ENCODE measurements around the gene CLCNKB. TPM values are rescaled to one million over a fixed set of nuclear protein-coding genes. Genes with fewer than 3 reads are reported as not detected.
A peak's percentile ranks its signal among the peaks of the same experiment; 100 is the strongest.

The CLCNKB gene
- total RNA-seq, 1 experiment from 2014 or later: 1.1 TPM

- H3K79me2 ChIP-seq (ENCODE audit: low read depth): no peaks in the 10 kb centered on the region
- H3K4me1 ChIP-seq (replicated peaks; ENCODE audit: insufficient read depth): peaks cover 68% of the 10 kb centered on the region
- BruUV-seq (replicated peaks): no TSS peak
- no peaks in the 10 kb centered on the region for H3K36me3 ChIP-seq (ENCODE audit: low read depth)
- no peak for DNase-seq
- H3K27me3 ChIP-seq (ENCODE audit: insufficient read depth, low read depth): no peaks in the 10 kb centered on the region
- ChIA-PET CTCF (interaction anchor here (0.6 to 0.7 kb wide), 2 partner anchors 112 to 164 kb away, joined by 3 to 5 read pairs; no protein-coding TSS in a partner anchor), POLR2A (ENCODE audit: unreplicated experiment) (no interaction called here)
- no peak overlapping the region for H3K4me3 ChIP-seq
- no peaks in the 10 kb centered on the region for H3K9me3 ChIP-seq (ENCODE audit: insufficient read depth, low read depth)
- H4K20me1 ChIP-seq (ENCODE audit: insufficient read depth): no peaks in the 10 kb centered on the region
- H3K27ac ChIP-seq: no peak overlapping the region
- no peak for TF ChIP-seq CTCF (conservative IDR thresholded peaks at IDR 0.05)
- no peak for TF ChIP-seq EZH2 (IDR thresholded peaks at IDR 0.05; ENCODE audit: low read depth)
- no peak overlapping the region for H3K4me2 ChIP-seq
- intact Hi-C loops (cut with micrococcal nuclease; ENCODE audit: unreplicated experiment): no loop called here
- H3K9me2 ChIP-seq (ENCODE audit: insufficient read depth): no peaks in the 10 kb centered on the region
- H3F3A ChIP-seq (ENCODE audit: insufficient read depth, low read depth): peaks cover 34% of the 10 kb centered on the region
- H2AFZ ChIP-seq: no peak overlapping the region
These were observed 37.0 kb downstream of the CLCNKB start for GRCh38 chr1:16080422-16081150.

DNA sequence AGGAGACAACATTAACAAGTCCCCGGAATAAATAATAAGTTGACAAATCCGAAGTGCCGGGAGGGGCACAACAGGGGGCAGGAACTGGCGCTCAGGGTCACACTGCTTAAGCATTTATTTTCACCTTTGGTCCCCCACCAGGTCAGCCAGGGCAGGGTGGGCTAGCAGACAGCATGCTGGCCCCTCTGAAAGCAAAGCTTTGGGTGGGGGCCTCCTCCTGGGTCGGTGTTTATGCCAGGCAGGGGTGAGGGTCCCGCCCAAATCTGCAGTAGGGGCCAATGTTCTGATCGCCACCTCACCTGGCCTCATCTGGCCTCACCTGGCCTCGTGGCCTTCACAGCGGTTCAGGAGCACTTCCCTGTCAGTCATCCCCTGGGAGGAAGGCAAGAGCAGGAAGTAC, 38.1 kb downstream of the CLCNKB start:
- Histone ChIP-seq H3K79me2 (ENCODE audit: low read depth) (no peaks in the 10 kb centered on the region), H3K27me3 (ENCODE audit: insufficient read depth, low read depth) (no peaks in the 10 kb centered on the region), H3K4me3 (no peak overlapping the region), H3K36me3 (ENCODE audit: low read depth) (no peaks in the 10 kb centered on the region), H3K9me3 (ENCODE audit: insufficient read depth, low read depth) (no peaks in the 10 kb centered on the region), H3F3A (ENCODE audit: insufficient read depth, low read depth) (peaks cover 27% of the 10 kb centered on the region), H3K9me2 (ENCODE audit: insufficient read depth) (no peaks in the 10 kb centered on the region), H3K27ac (no peak overlapping the region), H3K4me1 (replicated peaks; ENCODE audit: insufficient read depth) (peaks cover 68% of the 10 kb centered on the region), H3K4me2 (no peak overlapping the region), H4K20me1 (ENCODE audit: insufficient read depth) (no peaks in the 10 kb centered on the region), H2AFZ (no peak overlapping the region)
- TF ChIP-seq CTCF (conservative IDR thresholded peaks at IDR 0.05) (no peak), EZH2 (IDR thresholded peaks at IDR 0.05; ENCODE audit: low read depth) (no peak)
- BruUV-seq (replicated peaks): no TSS peak
- ChIA-PET POLR2A (ENCODE audit: unreplicated experiment) (no interaction called here), CTCF (interaction anchor here (0.5 to 1.4 kb wide), 8 partner anchors 36 to 281 kb away, joined by 3 to 8 read pairs (median 3); no protein-coding TSS in a partner anchor)
- intact Hi-C loops (cut with micrococcal nuclease; ENCODE audit: unreplicated experiment): loop anchor here (1.0 kb wide), 2 partner anchors 72 to 106 kb away; no protein-coding TSS in a partner anchor
- DNase-seq: no peak

DNA sequence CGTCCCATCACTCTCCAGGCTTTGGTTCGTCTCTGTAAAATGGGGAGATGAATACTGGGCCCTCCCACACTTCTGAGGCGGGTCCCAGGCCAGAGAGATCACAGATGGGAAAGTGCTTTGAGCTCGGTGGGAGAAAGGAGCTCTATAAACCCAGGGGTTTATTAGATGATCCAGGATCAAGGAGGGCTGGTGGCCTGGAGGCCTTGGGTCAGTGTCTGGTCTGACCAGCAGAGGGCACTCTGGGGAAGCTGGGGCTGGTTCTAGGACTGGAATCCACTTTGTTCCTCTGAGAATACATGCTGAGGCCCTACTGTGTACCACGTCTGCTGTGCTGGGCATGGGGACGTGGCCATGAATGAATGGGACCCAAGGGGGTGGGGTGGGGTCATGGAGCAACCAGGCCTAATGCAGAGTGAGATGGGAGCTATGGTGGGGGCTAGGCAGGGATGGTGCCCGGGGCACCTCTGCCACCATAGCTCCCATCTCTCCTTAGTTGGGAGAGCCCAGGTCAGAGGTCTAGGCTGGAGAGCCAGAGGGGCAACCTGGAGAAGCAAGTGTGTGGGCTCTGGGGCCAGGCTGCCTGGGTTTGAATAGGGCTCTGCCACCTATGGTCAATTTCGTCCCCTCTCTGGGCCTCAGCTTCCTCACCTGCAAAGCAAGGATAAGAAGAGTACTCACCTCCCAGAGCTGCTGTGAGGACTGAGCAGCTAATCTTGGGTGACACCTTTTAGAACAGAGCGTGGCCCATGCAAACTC, 38.9 kb downstream of the CLCNKB start:
- TF ChIP-seq CTCF (conservative IDR thresholded peaks at IDR 0.05) (peak; percentile 94), EZH2 (IDR thresholded peaks at IDR 0.05; ENCODE audit: low read depth) (no peak)
- no peaks in the 10 kb centered on the region for H3K36me3 ChIP-seq (ENCODE audit: low read depth)
- peak overlapping the region; percentile 14; the same call in 1 of the 2 replicates for H3K4me2 ChIP-seq
- peaks cover 68% of the 10 kb centered on the region for H3K4me1 ChIP-seq (replicated peaks; ENCODE audit: insufficient read depth)
- no peak overlapping the region for H3K27ac ChIP-seq
- ChIA-PET CTCF (interaction anchor here (0.5 to 1.4 kb wide), 10 partner anchors 35 to 687 kb away, joined by 3 to 8 read pairs (median 3); no protein-coding TSS in a partner anchor), POLR2A (ENCODE audit: unreplicated experiment) (no interaction called here)
- H4K20me1 ChIP-seq (ENCODE audit: insufficient read depth): no peaks in the 10 kb centered on the region
- BruUV-seq (replicated peaks): no TSS peak
- peaks cover 27% of the 10 kb centered on the region for H3F3A ChIP-seq (ENCODE audit: insufficient read depth, low read depth)
- H3K9me3 ChIP-seq (ENCODE audit: insufficient read depth, low read depth): no peaks in the 10 kb centered on the region
- H3K9me2 ChIP-seq (ENCODE audit: insufficient read depth): no peaks in the 10 kb centered on the region
- no peaks in the 10 kb centered on the region for H3K79me2 ChIP-seq (ENCODE audit: low read depth)
- no peak overlapping the region for H2AFZ ChIP-seq
- DNase-seq: peak in 1 of 2 experiments; percentile 67
- no peaks in the 10 kb centered on the region for H3K27me3 ChIP-seq (ENCODE audit: insufficient read depth, low read depth)
- no peak overlapping the region for H3K4me3 ChIP-seq
- intact Hi-C loops (cut with micrococcal nuclease; ENCODE audit: unreplicated experiment): loop anchor here (1.0 kb wide), 2 partner anchors 71 to 105 kb away; no protein-coding TSS in a partner anchor

All from PC-9 (cell line).